GM23248 (cell line): ENCODE data around the gene PTPN14.
"Not testable (repeated sequence)": the region's sequence is repeated elsewhere in the genome, so short reads cannot be mapped to it uniquely, and the experiment has no call there.

Experiments used
- EZH2 ChIP-seq: fragments of 200-600 bp; sonication (generic); IDR thresholded peaks from 2 replicates; pipeline ENCODE4 v1.6.1; 2018; ENCODE audit warnings: antibody characterized with exemption, mild to moderate bottlenecking; ENCODE audit not compliant: insufficient read depth, poor library complexity, severe bottlenecking
- EZH2phosphoT487 ChIP-seq: fragments of 200-600 bp; sonication (generic); IDR thresholded peaks from 2 replicates; pipeline ENCODE4 v1.6.1; 2018; ENCODE audit warnings: antibody characterized with exemption, moderate library complexity, mild to moderate bottlenecking, low read depth; ENCODE audit not compliant: insufficient read depth

GRCh38 chr1:214481983-214482634 is 69.3 kb downstream of the PTPN14 start:
- not testable (repeated sequence) for TF ChIP-seq EZH2phosphoT487, EZH2
